Gastroesophageal sphincter (tissue), 3 donors: ENCODE measurements around the gene VKORC1L1.
"Not testable (repeated sequence)": the region's sequence is repeated elsewhere in the genome, so short reads cannot be mapped to it uniquely, and the experiment has no call there.

ENCODE experiments used
- CTCF ChIP-seq, 4 experiments: fragments of 200-600 bp in 2 of 4; fragments of 450-650 bp in 2 of 4; sonication (generic) in 1 of 4; IDR thresholded peaks; one replicate each; pipeline ENCODE4 v1.5.1; 2017 to 2019; ENCODE audit warnings: antibody characterized with exemption in 4 of 4, mild to moderate bottlenecking in 2 of 4, moderate library complexity in 2 of 4
- POLR2A ChIP-seq, 2 donors: fragments of 450-650 bp; IDR thresholded peaks; one replicate each; pipeline ENCODE4 v1.6.1; 2017; ENCODE audit warnings: antibody characterized with exemption in 2 of 2, mild to moderate bottlenecking in 2 of 2, moderate library complexity in 1 of 2
- POLR2AphosphoS5 ChIP-seq: sonication (generic); formaldehyde crosslinking; IDR thresholded peaks from one replicate; pipeline ENCODE4 v1.6.1; 2017; ENCODE audit warnings: antibody characterized with exemption

DNA sequence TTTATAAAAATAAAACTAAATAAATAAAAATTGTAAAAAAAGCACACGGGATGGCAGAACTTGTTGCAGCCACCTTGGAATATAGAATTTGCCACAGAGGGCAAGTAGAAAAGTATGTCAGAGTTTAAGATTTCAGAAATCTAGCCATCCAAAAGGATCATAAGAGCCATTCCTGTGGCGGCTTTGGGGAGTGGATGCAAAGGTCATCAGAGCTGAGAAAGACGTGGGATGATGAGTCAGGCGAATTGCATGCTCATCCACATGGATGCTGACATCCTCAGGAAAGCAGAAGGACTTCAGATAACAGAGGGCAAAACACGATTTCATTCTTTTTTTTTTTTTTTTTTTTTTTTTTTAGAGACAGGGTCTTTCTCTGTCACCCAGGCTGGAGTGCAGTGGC is 3.6 kb upstream of the VKORC1L1 start:
- TF ChIP-seq CTCF (IDR thresholded peaks at IDR 0.05); POLR2A (IDR thresholded peaks at IDR 0.05); POLR2AphosphoS5: not testable (repeated sequence)
